Measurements from ENCODE around the gene LCK.
"Not testable (repeated sequence)": the region's sequence is repeated elsewhere in the genome, so short reads cannot be mapped to it uniquely, and the experiment has no call there.

LCK gene

DNA sequence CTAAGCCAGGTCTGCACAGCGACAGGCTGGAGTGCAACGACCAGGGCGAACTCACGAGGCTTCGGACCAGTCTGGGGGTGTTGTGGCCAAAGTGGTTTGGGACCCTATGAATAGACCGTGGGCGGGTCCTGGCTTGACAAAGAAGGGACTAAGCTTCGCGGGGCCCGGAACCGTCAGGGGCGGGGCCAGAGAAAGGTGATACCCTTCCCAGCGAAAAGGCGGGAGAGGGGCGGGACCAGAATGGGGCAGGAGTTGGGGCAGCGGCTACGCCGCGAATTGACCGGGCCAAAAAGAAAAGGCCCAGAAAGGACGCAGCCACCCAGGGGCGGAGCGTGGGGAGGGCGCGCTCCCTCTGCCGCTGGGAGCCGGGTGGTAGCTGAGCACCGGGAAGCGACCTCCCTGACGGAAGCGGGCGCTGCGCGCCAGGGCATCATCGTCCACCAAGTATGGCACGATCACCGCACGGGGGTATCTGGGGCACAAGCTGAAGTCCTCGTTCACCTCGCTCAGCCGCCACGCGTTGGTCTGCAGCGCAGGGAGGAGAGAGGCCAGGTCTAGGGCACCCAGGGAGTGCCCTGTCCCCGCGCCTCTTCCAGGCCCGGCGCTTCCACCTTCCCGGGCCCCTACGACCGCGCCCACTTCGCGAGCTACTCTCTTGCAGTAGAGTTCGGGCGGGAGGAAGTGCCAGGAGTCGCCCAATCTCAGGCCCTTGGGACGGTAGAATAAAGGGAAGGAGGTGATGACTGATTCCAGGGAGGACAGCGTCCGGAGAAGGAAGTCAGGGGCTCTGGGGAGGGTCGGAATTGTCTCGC is 10.7 kb upstream of the LCK start:
- peak; percentile 70 for DNase-seq

DNA sequence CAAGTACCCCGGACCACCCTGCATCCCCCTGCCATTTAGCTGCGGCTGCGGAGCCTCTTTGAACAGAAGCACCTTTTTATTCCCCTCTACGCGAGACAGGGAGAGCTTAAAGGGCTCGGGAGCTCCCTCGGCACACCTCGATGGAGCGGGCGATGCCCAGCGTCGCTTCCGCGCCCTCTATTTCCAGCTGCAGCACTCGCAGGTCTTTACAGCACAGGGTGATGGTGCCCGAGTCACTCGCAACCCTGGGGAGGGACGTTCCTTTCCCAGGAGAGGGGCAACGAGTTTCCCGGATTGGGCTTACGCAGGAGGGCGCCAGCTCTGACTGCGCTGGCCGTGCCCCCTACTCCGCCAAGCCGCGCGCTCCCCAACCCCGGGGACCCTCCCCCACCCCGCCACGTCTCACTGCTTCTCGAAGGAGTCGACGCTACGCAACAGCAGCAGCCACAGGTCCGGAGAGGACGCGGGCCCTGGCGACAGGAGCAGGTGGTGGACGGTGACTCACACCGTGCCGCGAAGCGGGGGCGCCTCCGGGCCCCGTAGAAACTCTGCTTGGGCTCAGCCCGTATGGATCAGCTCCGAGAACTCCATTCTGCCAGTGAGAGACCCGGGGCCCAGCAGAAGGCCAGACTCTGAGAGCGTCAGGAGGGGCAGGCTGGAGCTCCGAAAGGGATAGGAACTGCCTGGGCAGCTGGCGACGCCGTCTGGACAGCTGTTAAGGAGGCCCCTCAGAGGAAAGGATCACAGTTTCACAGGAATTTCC is 9.9 kb upstream of the LCK start:
- DNase-seq = peak; percentile 42

DNA sequence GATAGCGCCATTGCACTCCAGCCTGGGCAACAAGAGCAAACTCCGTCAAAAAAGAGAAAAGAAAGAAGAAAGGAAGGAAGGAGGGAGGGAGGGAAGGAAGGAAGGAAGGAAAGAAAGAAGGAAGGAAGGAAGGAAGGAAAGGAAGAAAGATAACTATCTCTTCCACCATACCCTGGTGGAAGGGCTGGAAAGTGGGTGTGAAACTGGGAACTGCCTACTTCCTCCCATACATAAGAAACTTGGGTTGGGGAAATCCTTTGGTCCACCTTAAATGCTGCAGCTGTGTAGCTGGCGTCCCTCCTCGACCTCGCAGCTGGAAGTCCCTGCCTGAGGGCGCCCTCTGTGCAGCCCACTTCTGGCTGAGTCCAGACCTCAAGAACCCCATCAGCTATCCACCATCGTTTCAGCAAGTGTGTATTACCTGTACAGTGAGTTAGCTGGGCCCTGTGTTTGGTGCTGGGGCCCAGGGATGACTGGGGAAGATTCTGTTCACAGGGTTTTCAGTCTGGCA is 8.7 kb upstream of the LCK start:
- no peak for DNase-seq

DNA sequence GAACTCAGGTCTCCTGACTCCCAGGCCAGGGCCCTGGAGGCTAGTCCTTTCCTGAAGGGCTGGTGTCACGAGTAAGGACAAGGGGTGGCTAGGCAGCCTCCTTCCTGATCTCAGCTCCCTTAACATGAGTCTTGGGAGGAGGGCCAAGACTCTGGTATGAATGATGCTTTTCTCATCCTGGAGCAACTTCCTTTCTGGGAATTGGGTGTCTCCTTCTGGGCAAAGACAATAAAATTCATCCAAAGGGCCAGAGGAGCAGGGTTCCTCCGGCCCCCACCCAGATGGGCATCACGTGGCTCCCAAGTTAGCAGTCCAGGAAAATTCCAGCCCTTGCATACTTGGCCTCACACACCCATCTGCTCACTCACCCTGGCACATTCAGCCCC is 4.2 kb upstream of the LCK start, which contains the start of gene FAM167B:
FAM167B (plus strand) TSS at position 335 of the 386 bp plus-strand sequence. CDS start 200 bp downstream, outside the sequence.
- no peak for DNase-seq

DNA sequence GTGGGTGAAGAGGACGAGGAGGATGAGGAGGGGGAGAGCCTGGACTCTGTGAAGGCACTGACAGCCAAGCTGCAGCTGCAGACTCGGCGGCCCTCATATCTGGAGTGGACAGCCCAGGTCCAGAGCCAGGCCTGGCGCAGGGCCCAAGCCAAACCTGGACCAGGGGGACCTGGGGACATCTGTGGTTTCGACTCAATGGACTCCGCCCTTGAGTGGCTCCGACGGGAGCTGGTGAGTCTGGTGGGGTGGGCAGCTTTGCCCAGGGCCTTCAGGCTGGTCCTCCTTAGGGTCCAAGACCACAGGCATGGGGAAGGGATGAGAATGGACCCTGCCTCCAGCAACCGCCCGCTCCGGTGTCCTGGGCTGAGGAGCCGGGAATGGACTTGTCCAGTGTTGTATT is 3.6 kb upstream of the LCK start:
- no peak for DNase-seq

DNA sequence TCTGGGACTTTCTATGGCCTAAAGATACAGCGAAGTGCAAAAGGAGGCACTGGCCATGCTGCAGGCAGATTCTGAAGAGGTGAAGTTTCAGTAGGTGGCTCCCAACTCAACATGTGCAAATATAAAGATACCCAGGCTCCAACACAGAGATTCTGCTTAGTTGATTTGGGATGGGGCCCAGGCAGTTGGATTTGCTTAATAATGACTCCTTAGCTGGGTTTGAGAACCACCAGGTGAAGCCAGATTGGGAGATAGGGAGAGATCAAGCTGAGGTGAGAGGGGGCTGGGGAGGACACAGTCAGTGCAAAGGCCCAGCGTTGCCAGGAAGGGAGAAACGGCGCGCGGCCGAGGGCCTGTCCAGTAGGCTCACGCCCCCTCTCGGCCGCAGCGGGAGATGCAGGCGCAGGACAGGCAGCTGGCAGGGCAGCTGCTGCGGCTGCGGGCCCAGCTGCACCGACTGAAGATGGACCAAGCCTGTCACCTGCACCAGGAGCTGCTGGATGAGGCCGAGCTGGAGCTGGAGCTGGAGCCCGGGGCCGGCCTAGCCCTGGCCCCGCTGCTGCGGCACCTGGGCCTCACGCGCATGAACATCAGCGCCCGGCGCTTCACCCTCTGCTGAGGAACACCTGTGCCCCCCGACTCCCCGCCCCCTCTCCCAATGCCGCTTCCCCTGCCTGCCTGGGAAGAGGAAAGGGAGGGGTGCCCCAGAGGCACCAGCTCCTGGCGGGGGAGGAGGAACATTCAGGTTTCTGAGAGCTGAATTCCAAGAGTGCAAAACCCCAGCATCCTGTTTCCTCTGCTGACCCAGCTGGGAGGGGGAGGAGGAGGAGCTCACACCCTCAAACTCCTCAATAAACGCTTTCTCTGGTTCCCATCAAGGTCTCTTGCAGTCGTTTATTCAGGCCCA is 2.8 kb upstream of the LCK start:
- peak; percentile 80 for DNase-seq

DNA sequence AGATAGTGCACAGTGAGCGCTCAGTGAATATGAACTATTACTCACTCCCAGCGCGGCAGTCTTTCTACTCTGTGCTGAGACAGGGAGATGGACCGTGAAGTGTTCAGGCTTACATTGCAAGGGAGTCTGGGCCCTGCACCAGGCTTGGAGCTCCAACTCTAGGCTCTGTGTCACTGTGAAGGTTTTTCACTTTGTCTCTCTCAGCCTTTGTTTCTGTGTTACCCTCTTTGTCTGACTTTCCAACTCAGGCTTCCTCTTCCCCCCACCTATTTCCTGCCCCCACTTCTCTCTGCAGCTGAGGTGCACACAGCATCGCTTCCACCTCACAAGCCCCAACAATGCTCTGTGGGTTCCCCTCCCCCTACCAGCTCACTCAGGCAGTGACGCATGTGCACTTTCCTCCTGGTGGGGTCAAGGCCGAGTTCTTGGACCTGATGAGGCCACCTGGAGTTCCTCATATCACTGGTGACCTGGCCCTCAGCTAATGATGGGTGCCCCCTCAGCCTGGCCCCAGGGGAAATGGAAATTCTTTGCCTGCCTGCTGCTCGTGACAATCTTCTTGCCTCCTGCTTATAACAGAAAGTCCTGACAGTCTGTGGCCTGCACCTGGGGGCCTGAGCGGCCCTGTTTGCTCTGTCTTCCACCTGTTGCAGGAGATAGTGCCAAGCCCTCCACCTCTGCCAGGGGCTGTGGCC is 1.1 kb upstream of the LCK start:
- peak; percentile 89 for DNase-seq

DNA sequence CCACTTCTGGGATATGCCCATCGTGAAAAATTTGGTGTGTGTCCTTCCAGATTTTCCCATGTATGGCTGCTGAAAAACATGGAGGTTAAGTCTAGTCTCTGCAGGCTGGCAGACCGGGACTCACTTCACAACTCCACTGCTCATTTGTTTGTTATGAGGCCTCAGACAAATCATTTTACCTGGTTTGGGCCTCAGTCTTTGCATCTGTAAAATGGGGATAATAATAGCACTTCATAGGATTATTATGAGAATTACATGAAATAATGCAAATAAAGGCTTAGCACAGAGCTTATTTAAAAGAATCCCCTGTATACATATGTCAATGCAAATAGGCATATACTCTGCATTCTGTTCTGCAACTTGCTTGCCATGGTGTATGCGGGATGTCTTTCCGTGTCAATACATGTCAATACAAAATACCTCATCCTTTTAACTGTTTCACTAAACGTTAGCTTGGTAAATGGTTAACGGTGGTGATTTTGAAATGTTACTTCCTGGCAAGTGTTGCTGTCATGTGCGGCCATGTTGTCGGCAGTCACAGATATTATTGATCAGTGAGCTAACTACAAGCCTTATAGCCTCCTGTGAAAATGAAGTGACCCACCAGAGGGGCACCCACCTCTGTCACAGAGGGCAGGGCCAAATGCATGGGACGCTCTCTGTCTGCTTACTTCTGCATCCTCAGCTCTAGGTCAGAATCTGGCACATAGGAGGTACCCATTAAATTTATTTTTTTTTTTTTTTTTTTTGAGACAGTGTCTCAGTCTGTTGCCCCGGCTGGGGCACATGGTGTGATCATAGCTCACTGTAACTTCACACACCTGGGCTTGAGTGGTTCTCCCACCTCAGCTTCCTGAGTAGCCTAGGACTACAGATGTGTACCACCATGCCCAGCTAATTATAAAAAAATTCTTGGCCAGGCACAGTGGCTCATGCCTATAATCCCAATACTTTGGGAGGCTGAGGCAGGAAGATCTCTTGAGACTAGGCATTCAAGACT is 4.3 kb downstream of the LCK start:
- peak; percentile 47 for DNase-seq

DNA sequence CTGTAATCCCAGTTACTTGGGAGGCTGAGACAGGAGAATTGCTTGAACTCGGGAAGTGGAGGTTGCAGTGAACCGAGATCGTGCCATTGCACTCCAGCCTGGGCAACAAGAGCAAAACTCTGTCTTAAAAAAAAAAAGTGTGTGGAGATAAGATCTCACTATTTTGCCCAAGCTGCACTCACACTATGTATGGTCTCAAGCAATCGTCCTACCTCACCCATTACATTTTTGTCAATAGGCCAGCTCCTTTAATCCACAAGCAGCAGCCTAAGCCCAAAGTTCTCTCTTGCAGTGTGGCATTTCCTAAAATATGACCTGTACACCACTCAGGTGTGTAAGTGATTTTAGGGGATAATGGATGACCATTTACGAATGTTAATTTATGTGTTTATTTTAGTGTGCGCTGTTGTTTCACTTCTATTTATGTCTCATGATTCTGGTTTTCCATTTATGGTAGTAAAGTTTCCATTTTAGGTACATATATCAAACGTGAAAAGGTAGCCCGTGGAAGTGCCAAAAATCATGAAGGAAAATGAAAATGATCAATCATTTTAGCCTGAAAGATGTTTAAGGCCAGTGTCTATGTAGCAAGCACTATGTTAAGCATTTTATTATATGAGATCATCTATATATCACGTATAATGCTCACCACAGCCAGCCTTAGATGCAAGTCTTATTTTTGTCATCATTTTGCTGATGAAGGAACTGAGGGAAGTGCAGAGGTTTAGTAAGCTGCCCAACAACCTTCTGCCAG is 5.6 kb downstream of the LCK start:
- peak; percentile 38 for DNase-seq

DNA sequence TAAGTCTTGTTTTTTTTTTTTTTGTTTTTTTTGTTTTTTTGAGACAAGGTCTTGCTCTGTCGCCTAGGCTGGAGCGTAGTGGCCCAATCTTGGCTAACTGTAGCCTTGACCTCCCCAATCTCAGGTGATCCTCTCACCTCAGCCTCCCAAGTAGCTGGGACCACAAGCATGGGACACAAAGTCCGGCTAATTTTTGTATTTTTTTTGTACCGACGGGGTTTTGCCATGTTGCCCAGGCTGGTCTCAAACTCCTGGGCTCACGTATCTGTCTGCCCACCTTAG is 6.1 kb downstream of the LCK start:
- DNase-seq = no peak

DNA sequence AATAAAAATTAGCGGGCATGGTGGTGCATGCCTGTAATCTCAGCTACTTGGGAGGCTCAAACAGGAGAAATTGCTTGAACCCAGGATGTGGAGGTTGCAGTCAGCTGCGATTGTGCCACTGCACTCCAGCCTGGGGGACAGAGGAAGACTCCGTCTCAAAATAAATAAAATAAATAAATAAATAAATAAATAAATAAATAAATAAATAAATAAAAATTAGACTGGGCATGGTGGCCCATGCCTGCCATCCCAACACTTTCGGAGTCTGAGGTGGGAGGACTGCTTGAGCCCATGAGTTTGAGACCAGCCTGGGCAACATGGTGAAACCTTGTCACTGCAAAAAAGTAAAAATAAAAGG is 12.2 kb downstream of the LCK start:
- not testable (repeated sequence) for DNase-seq

DNA sequence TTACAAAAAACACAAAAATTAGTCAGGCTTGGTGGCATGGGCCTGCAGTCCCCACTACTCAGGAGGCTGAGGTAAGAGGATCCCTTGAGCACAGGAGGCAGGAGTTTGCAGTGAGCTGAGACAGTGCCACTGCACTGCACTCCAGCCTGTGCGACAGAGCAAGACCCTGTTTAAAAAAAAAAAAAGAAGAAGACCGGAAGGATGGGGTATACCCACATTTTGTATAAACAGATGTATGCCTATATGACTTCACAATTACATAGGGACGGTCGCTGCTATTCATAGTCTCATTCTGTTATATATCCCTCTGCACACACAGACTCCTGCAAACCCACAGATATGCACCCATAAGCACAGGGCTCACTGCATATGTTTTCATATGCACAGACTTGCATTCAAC is 12.7 kb downstream of the LCK start:
- peak; percentile 25 for DNase-seq

DNA sequence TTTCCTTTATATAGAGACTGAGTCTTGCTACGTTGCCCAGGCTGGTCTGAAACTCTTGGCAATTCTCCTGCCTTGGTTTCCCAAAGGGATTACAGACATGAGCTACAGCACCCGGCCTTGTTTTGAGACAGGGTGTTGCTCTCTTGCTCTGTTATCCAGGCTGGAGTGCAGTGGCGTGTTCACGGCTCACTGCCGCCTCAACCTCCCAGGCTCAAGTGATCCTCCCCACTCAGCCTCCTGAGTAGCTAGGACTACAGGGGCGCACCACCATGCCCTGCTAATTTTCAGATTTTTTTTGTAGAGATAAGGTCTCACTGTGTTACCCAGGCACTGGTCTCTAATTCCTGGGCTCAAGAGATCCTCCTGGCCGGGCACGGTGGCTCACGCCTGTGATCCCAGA is 14.8 kb downstream of the LCK start:
- no peak for DNase-seq

DNA sequence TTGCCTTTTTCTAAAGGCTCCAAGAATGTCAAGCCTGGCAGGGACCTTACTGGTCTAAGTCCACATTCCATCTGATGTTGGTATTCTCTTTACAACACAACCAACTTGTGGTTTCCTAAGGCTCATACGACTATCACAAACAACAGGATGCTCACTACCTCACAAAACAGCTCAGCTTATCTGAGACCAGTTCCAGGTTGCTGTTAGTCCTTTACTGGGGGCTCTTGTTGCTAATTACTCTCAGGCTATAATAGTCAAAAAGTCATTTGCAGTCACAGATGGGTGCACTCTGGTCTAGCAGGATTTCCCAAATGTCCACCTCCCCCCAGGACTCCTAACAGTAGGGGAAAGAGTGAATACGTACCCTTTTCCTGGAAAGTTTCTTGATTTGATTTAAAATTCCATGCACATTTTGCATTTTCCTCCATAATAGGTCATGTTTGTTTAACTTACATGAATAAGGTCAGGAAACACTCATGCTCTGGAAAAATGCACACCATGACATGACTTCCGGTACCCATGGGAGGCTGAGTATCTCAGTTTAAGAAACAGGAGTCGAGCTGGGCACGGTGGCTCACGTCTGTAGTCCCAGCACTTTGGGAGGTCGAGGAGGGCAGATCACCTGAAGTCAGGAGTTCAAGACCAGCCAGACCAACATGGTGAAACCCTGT is 16.0 kb downstream of the LCK start:
- DNase-seq = peak; percentile 47

DNA sequence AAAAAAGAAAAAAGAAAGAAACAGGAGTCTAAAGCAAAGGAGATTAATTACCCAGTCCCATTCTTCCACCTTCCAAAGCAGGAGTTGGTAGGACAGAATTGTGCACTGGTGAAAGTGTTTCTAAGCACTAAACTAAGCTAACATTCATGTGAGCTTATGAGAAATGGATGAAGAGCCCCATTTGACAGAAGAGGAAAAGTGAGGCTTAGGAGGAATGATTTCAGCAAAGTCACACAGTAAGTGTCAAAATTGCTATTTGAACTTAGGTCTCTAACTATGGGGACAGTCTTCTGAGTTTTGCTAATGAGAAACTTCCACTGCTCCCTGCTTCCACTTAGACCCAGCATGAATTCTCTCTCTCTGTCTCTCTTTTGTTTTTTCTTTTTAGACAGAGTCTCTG is 18.7 kb downstream of the LCK start:
- DNase-seq = no peak

DNA sequence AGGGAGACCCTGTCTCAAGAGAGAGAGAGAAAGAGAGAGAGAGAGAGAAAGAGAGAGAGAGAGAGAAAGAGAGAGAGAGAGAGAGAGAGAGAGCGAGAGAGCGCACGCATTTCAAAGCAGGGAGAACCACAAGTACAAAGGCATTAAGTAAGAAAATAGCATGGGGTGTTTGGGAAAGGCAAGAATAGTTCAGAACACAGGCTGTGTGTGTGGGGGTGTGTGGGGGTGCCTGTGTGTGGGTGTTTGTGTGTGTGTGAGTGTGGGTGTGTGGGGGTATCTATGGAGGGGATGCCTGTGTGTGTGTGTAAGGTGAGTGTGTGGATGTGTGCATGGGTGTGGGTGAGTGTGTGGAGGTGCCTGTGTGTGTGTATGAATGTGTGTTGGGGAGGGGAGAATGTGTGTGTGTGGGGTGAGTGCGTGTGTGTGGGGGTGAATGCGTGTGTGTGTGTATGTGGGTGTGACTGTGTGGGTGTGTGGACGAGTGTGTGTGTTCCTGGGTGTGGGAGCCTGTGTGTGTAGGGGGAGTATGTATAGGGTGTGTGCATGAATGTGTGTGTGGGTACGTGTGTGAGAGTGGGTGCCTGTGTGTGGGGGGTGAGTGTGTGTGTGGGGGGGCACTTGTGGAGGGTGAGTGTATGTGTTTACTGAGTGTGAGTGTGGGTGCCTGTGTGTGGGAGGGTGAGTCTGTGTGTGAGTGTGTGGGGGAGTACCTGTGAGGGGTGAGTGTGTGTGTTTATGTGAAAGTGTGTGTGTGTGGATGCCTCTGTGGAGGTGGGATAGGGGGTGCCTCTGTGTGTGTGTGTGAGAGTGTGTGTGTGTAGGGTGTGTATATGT is 21.7 kb downstream of the LCK start:
- peak; percentile 53 for DNase-seq

DNA sequence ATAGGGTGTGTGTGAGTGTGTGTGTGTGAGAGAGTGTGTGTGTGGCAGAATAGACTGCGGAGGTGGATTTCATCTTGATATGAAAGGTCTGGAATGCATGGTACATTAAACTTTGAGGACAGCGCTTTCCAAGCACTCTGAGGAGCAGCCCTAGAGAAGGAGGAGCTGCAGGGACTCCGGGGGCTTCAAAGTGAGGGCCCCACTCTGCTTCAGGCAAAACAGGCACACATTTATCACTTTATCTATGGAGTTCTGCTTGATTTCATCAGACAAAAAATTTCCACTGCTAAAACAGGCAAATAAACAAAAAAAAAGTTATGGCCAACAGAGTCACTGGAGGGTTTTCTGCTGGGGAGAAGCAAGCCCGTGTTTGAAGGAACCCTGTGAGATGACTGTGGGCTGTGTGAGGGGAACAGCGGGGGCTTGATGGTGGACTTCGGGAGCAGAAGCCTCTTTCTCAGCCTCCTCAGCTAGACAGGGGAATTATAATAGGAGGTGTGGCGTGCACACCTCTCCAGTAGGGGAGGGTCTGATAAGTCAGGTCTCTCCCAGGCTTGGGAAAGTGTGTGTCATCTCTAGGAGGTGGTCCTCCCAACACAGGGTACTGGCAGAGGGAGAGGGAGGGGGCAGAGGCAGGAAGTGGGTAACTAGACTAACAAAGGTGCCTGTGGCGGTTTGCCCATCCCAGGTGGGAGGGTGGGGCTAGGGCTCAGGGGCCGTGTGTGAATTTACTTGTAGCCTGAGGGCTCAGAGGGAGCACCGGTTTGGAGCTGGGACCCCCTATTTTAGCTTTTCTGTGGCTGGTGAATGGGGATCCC is 22.5 kb downstream of the LCK start:
- peak; percentile 83 for DNase-seq
